ENCODE results near the gene LYSMD1.

LYSMD1 gene

GRCh38 chr1:151175041-151175741, 9.5 kb upstream of the LYSMD1 start:
- no peak for DNase-seq

- no peak for DNase-seq
Observed at GRCh38 chr1:151171190-151171589, 5.5 kb upstream of the LYSMD1 start.

GRCh38 chr1:151167116-151167515, 1.4 kb upstream of the LYSMD1 start:
- no peak for DNase-seq

- DNase-seq, result no peak
Observed at GRCh38 chr1:151166505-151166956, 829 bp upstream of the LYSMD1 start.

- no peak for DNase-seq
Observed at GRCh38 chr1:151165281-151165737, 393 bp downstream of the LYSMD1 start.

- DNase-seq, result no peak
Observed at GRCh38 chr1:151164732-151165280, 896 bp downstream of the LYSMD1 start.

GRCh38 chr1:151159373-151159772, 6.3 kb downstream of the LYSMD1 start:
- no peak for DNase-seq

GRCh38 chr1:151158751-151159251, 6.9 kb downstream of the LYSMD1 start:
- DNase-seq, result no peak

GRCh38 chr1:151158326-151158725, 7.4 kb downstream of the LYSMD1 start:
- no peak for DNase-seq

- DNase-seq, result no peak
Observed at GRCh38 chr1:151157067-151157531, 8.6 kb downstream of the LYSMD1 start.

- no peak for DNase-seq
Observed at GRCh38 chr1:151156515-151156819, 9.2 kb downstream of the LYSMD1 start, which contains the start of gene TNFAIP8L2. Gene TNFAIP8L2 (plus strand): TSS chr1:151156649. CDS start chr1:151158698, 2,049 bp downstream.

GRCh38 chr1:151147665-151148064, 18.0 kb downstream of the LYSMD1 start:
- DNase-seq, result no peak

- DNase-seq, result no peak
Observed at GRCh38 chr1:151147132-151147503, 18.6 kb downstream of the LYSMD1 start.

- peak; percentile 20 to 82 for DNase-seq
Observed at GRCh38 chr1:151146412-151147131, 19.1 kb downstream of the LYSMD1 start, which contains the start of gene SEMA6C. Gene SEMA6C (minus strand): TSS chr1:151146631. CDS start chr1:151142621, 4,010 bp downstream.

- no peak for DNase-seq
Observed at GRCh38 chr1:151146072-151146411, 19.7 kb downstream of the LYSMD1 start.

GRCh38 chr1:151145304-151146071, 20.2 kb downstream of the LYSMD1 start:
- DNase-seq, result no peak

GRCh38 chr1:151144474-151145303, 21.0 kb downstream of the LYSMD1 start:
- no peak for DNase-seq

GRCh38 chr1:151143986-151144385, 21.7 kb downstream of the LYSMD1 start:
- no peak for DNase-seq

- DNase-seq, result no peak
Observed at GRCh38 chr1:151143057-151143435, 22.7 kb downstream of the LYSMD1 start.

GRCh38 chr1:151142411-151143056, 23.2 kb downstream of the LYSMD1 start:
- DNase-seq, result no peak

GRCh38 chr1:151137789-151138188, 27.9 kb downstream of the LYSMD1 start:
- no peak for DNase-seq

Measured in SW 1271 (cell line).